GOT3 (cell line): ENCODE data around the gene BRMS1L.
"Not testable (repeated sequence)": the region's sequence is repeated elsewhere in the genome, so short reads cannot be mapped to it uniquely, and the experiment has no call there.

Experiments
- DNase-seq: peaks from one replicate; lab custom pipeline; 2025; ENCODE audit warnings: mixed read lengths; lab: John Stamatoyannopoulos, UW

The BRMS1L gene

GRCh38 chr14:35821564-35822411 is 4.3 kb upstream of the BRMS1L start:
- no peak for DNase-seq

- no peak for DNase-seq
Measured at GRCh38 chr14:35822501-35822900, 3.6 kb upstream of the BRMS1L start.

- not testable (repeated sequence) for DNase-seq
Measured at GRCh38 chr14:35824446-35825165, 1.5 kb upstream of the BRMS1L start.

- no peak for DNase-seq
Measured at GRCh38 chr14:35825968-35826217, 245 bp upstream of the BRMS1L start.

- no peak for DNase-seq
Measured at GRCh38 chr14:35826952-35827416, 846 bp downstream of the BRMS1L start.

- no peak for DNase-seq
Measured at GRCh38 chr14:35827678-35828472, 1.7 kb downstream of the BRMS1L start.

- DNase-seq: no peak
Measured at GRCh38 chr14:35829449-35829848, 3.3 kb downstream of the BRMS1L start.

GRCh38 chr14:35835208-35835982 is 9.3 kb downstream of the BRMS1L start:
- DNase-seq: no peak

- DNase-seq: not testable (repeated sequence)
Measured at GRCh38 chr14:35841704-35842103, 15.6 kb downstream of the BRMS1L start.

- not testable (repeated sequence) for DNase-seq
Measured at GRCh38 chr14:35842245-35842644, 16.1 kb downstream of the BRMS1L start.

GRCh38 chr14:35844494-35844893 is 18.4 kb downstream of the BRMS1L start:
- no peak for DNase-seq

- DNase-seq: no peak
Measured at GRCh38 chr14:35847636-35848035, 21.5 kb downstream of the BRMS1L start.

- no peak for DNase-seq
Measured at GRCh38 chr14:35849122-35849521, 23.0 kb downstream of the BRMS1L start.

GRCh38 chr14:35851823-35852222 is 25.7 kb downstream of the BRMS1L start:
- DNase-seq: no peak

GRCh38 chr14:35853225-35853624 is 27.1 kb downstream of the BRMS1L start:
- no peak for DNase-seq

- no peak for DNase-seq
Measured at GRCh38 chr14:35854696-35855270, 28.6 kb downstream of the BRMS1L start.

- DNase-seq: no peak
Measured at GRCh38 chr14:35855876-35856481, 29.8 kb downstream of the BRMS1L start.

GRCh38 chr14:35858521-35859209 is 32.5 kb downstream of the BRMS1L start:
- no peak for DNase-seq

GRCh38 chr14:35861204-35861868 is 35.2 kb downstream of the BRMS1L start:
- DNase-seq: no peak
